Stimulated activated memory B cell treated with anti-CD40 and anti-IgM and Interleukin-4, amounts not matched to agents 10 μg/mL and 1 μg/mL and 100 μg/mL, for 72 hours (primary cell): Measurements from ENCODE around the gene SPINT2.
A peak's percentile ranks its signal among the peaks of the same experiment; 100 is the strongest.

Source experiments
- ATAC-seq: fragments of 150-1000 bp; cut with Tn5 transposase; 2 replicates; pipeline ENCODE4 v1.10.0; 2021
- H3K27ac Mint-ChIP-seq: one replicate; pipeline ENCODE4 v1.8.0; 2022; ENCODE audit warnings: mild to moderate bottlenecking, mixed read lengths
- H3K27me3 Mint-ChIP-seq: one replicate; pipeline ENCODE4 v1.8.0; 2022; ENCODE audit warnings: mixed read lengths
- H3K36me3 Mint-ChIP-seq: one replicate; pipeline ENCODE4 v1.8.0; 2022; ENCODE audit warnings: mixed read lengths
- H3K4me1 Mint-ChIP-seq: one replicate; pipeline ENCODE4 v1.8.0; 2022; ENCODE audit warnings: mixed read lengths
- H3K4me3 Mint-ChIP-seq: one replicate; pipeline ENCODE4 v1.8.0; 2022; ENCODE audit warnings: mild to moderate bottlenecking, moderate library complexity, mixed read lengths
- H3K9me3 Mint-ChIP-seq: one replicate; pipeline ENCODE4 v1.8.0; 2022; ENCODE audit warnings: mixed read lengths

SPINT2 gene

GRCh38 chr19:38291855-38292254 lies 27.5 kb downstream of the SPINT2 start:
- no peak overlapping the region for H3K27ac Mint-ChIP-seq
- H3K4me3 Mint-ChIP-seq, result no peak overlapping the region
- H3K4me1 Mint-ChIP-seq, result no peaks in the 10 kb centered on the region
- H3K36me3 Mint-ChIP-seq, result peaks cover 60% of the 10 kb centered on the region
- no peaks in the 10 kb centered on the region for H3K27me3 Mint-ChIP-seq
- ATAC-seq, result no peak
- H3K9me3 Mint-ChIP-seq, result no peaks in the 10 kb centered on the region

DNA sequence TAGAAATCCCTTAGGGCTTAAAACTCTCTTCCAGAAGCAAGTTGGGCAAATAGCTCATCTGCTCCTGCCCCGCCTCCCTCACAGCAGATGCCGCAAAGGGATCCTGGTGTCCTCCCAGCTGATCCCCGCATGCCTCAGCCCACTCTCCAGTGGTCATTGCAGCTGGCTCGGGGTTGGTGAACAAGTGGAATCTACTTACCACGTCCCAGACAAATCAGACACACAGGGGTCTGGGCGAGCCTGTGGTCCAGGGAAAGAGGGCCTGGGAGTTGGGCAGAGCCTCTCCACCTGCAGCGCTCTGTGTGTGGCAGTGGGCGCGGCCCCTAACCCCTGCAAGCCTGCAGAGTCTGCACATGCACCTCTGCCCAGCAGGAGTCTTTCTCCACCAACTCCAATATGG lies 28.9 kb downstream of the SPINT2 start:
- Mint-ChIP-seq H3K4me1 (no peaks in the 10 kb centered on the region), H3K36me3 (peaks cover 47% of the 10 kb centered on the region), H3K4me3 (no peak overlapping the region), H3K27ac (no peak overlapping the region), H3K9me3 (no peaks in the 10 kb centered on the region), H3K27me3 (no peaks in the 10 kb centered on the region)
- ATAC-seq, result no peak

GRCh38 chr19:38294090-38294489 lies 29.7 kb downstream of the SPINT2 start:
- ATAC-seq, result no peak
- no peak overlapping the region for H3K27ac Mint-ChIP-seq
- no peaks in the 10 kb centered on the region for H3K27me3 Mint-ChIP-seq
- H3K4me3 Mint-ChIP-seq, result no peak overlapping the region
- H3K36me3 Mint-ChIP-seq, result peaks cover 45% of the 10 kb centered on the region
- H3K9me3 Mint-ChIP-seq, result no peaks in the 10 kb centered on the region
- H3K4me1 Mint-ChIP-seq, result no peaks in the 10 kb centered on the region

GRCh38 chr19:38298821-38299680 lies 34.7 kb downstream of the SPINT2 start:
- Mint-ChIP-seq H3K4me3 (no peak overlapping the region), H3K36me3 (no peaks in the 10 kb centered on the region), H3K9me3 (no peaks in the 10 kb centered on the region), H3K27ac (no peak overlapping the region), H3K4me1 (no peaks in the 10 kb centered on the region), H3K27me3 (no peaks in the 10 kb centered on the region)
- no peak for ATAC-seq

- H3K36me3 Mint-ChIP-seq, result peaks cover 39% of the 10 kb centered on the region
- H3K4me1 Mint-ChIP-seq, result peaks cover 7% of the 10 kb centered on the region
- H3K4me3 Mint-ChIP-seq, result no peak within 1 kb of the TSS
- H3K9me3 Mint-ChIP-seq, result no peaks in the 10 kb centered on the region
- no peak for ATAC-seq
- H3K27me3 Mint-ChIP-seq, result no peaks in the 10 kb centered on the region
- H3K27ac Mint-ChIP-seq, result no peak within 1 kb of the TSS
These were observed 39.4 kb downstream of the SPINT2 start, which contains the start of gene C19orf33 for GRCh38 chr19:38303517-38304351. C19orf33 (plus strand) TSS chr19:38304251; CDS start chr19:38304262, 11 bp downstream.

DNA sequence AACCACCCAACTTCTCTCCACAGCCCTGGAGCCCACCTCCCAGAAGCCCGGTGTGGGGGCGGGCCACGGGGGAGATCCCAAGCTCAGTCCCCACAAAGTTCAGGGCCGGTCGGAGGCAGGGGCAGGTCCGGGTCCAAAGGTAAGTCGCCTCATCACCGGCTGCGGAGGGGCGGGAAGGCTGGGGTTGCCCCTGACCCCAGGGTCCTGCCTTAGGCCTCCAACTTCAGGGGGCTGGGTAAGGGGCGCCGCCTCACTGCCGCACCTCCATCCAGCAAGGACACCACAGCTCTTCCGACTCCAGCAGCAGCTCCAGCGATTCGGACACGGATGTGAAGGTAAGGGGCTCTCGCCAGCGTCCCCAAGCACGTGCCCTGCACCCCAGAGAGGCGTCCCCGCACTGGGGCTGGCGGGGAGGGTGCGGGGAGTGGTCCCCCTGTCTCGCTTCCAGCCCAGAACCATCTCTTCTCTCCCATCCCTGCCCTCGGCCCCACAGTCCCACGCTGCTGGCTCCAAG lies 40.0 kb downstream of the SPINT2 start:
- Mint-ChIP-seq H3K27ac (no peak overlapping the region), H3K27me3 (no peaks in the 10 kb centered on the region), H3K36me3 (peaks cover 46% of the 10 kb centered on the region), H3K4me3 (no peak overlapping the region), H3K9me3 (no peaks in the 10 kb centered on the region), H3K4me1 (peaks cover 10% of the 10 kb centered on the region)
- peak; percentile 18 for ATAC-seq

GRCh38 chr19:38304866-38305429 lies 40.6 kb downstream of the SPINT2 start:
- no peak for ATAC-seq
- Mint-ChIP-seq H3K9me3 (peaks cover 2% of the 10 kb centered on the region), H3K4me1 (peaks cover 10% of the 10 kb centered on the region), H3K4me3 (no peak overlapping the region), H3K27me3 (no peaks in the 10 kb centered on the region), H3K27ac (no peak overlapping the region), H3K36me3 (peaks cover 51% of the 10 kb centered on the region)

DNA sequence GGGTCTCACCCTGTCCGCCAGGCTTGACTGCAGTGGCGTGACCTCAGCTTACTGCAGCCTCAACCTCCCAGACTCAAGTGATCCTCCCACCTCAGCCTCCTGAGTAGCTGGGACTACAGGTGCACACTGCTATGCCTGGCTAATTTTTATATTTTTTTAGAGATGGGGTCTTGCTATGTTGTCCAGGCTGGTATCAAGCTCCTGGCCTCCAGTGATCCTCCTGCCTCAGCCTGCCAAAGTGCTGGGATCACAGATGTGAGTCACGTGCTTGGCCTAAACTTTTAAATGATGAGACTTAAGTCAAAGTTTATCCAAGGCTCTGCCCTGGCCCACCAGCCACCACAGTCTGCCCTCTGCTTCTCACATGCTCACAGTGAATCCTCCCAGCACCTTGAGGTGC lies 41.9 kb downstream of the SPINT2 start:
- peaks cover 10% of the 10 kb centered on the region for H3K9me3 Mint-ChIP-seq
- peaks cover 62% of the 10 kb centered on the region for H3K36me3 Mint-ChIP-seq
- no peaks in the 10 kb centered on the region for H3K27me3 Mint-ChIP-seq
- no peak for ATAC-seq
- peaks cover 18% of the 10 kb centered on the region for H3K4me1 Mint-ChIP-seq
- H3K27ac Mint-ChIP-seq, result no peak overlapping the region
- no peak overlapping the region for H3K4me3 Mint-ChIP-seq

GRCh38 chr19:38307076-38307475 lies 42.7 kb downstream of the SPINT2 start:
- H3K4me3 Mint-ChIP-seq, result no peak overlapping the region
- H3K36me3 Mint-ChIP-seq, result peaks cover 62% of the 10 kb centered on the region
- no peak overlapping the region for H3K27ac Mint-ChIP-seq
- peaks cover 26% of the 10 kb centered on the region for H3K4me1 Mint-ChIP-seq
- no peak for ATAC-seq
- H3K27me3 Mint-ChIP-seq, result no peaks in the 10 kb centered on the region
- H3K9me3 Mint-ChIP-seq, result peaks cover 10% of the 10 kb centered on the region

DNA sequence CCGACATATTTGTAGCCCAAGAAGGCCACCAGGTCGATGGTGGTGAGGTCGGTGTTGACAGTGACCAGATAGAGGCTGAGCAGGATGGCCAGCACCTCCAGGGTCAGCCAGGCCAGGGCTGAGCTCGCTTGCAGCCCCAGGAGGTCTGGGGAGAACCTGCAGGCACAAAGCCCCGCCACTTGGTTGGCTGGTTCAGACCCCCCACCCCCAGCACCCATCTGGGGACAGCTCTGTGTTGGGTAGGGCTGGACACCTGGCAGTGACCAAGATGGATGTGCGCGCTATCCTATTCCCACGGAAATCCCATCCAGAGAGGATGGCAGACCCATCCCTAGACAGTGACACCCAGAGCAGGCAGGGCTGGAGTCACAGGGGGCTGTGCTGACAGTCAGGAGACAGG lies 43.2 kb downstream of the SPINT2 start:
- Mint-ChIP-seq H3K27ac (no peak overlapping the region), H3K9me3 (peaks cover 10% of the 10 kb centered on the region), H3K4me3 (no peak overlapping the region), H3K36me3 (peaks cover 62% of the 10 kb centered on the region), H3K27me3 (no peaks in the 10 kb centered on the region), H3K4me1 (peaks cover 28% of the 10 kb centered on the region)
- ATAC-seq, result no peak

DNA sequence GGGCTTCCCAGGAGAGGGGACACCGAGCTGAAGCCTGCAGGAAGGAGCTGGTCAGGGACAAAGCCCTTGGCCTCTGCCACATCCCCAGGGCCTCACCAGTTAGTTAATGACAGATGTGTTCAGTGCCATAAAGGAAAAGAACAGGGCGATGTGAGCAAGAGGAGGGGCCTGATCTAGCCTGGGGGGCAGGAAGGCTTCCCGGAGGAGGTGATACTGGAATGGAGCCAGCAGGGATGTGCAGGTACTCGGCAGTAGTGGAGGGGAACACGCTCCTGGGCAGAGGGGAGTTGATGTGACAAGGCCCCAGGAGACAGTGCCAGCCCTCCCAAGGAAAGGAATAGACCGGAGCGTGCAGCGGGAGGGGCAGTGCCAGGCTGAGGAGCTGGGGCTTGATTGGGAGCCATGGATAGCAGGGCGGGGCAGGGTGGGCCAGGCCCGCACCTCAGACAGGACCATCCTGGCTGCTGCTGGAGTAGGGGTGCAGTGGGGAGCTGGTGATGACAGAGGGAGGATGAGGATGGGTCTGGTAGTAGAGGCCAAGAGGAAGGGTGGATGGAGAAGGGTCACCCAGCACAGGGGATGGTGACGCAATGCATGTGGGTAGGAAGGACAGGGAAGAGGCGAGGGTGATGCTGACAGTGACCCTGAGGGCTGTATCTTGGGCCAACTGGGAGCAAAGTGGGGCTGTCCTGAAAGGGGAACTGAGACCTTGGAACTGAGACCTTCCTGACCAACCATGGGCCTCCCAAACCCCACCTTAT lies 43.8 kb downstream of the SPINT2 start:
- Mint-ChIP-seq H3K9me3 (peaks cover 10% of the 10 kb centered on the region), H3K27ac (peak overlapping the region; percentile 3), H3K4me3 (no peak overlapping the region), H3K36me3 (peaks cover 62% of the 10 kb centered on the region), H3K27me3 (no peaks in the 10 kb centered on the region), H3K4me1 (peaks cover 34% of the 10 kb centered on the region)
- ATAC-seq, result no peak

- Mint-ChIP-seq H3K4me3 (no peak overlapping the region), H3K9me3 (peaks cover 13% of the 10 kb centered on the region), H3K4me1 (peaks cover 43% of the 10 kb centered on the region), H3K27ac (peak overlapping the region; percentile 3), H3K36me3 (peaks cover 68% of the 10 kb centered on the region), H3K27me3 (no peaks in the 10 kb centered on the region)
- peak; percentile 2 for ATAC-seq
These were observed 44.7 kb downstream of the SPINT2 start for GRCh38 chr19:38308926-38309614.

- Mint-ChIP-seq H3K4me3 (no peak overlapping the region), H3K4me1 (peaks cover 47% of the 10 kb centered on the region), H3K36me3 (peaks cover 64% of the 10 kb centered on the region), H3K9me3 (peaks cover 13% of the 10 kb centered on the region), H3K27me3 (no peaks in the 10 kb centered on the region), H3K27ac (no peak overlapping the region)
- ATAC-seq, result no peak
These were observed 45.4 kb downstream of the SPINT2 start for GRCh38 chr19:38309615-38310278.

DNA sequence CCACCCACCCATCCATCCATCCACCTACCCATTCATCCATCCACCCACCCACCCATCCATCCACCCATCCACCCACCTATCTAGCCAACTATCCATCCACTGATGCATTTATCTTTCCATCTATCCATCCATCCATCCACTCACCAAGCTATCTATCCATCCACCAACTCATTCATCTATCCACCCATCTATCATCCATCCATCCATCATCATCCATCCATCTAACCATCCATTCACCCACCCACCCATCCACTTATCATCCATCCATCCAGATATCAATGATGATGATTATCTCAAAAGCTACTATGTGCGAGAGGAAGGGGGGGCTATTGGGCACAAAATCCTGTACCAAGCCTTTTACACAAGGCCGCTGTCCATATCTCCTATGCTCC lies 45.9 kb downstream of the SPINT2 start:
- no peak overlapping the region for H3K4me3 Mint-ChIP-seq
- H3K36me3 Mint-ChIP-seq, result peaks cover 59% of the 10 kb centered on the region
- no peak overlapping the region for H3K27ac Mint-ChIP-seq
- peaks cover 13% of the 10 kb centered on the region for H3K9me3 Mint-ChIP-seq
- ATAC-seq, result no peak
- H3K4me1 Mint-ChIP-seq, result peaks cover 52% of the 10 kb centered on the region
- H3K27me3 Mint-ChIP-seq, result no peaks in the 10 kb centered on the region
